GM21528 (cell line): ENCODE results near the gene GNS.

ENCODE experiments used
- ATAC-seq: cut with Tn5 transposase; IDR thresholded peaks from one replicate; pipeline ENCODE4 v1.9.1; 2021; ENCODE audit warnings: mild to moderate bottlenecking, moderate library complexity; ENCODE audit not compliant: unreplicated experiment, low FRiP score

GNS gene

GRCh38 chr12:64681200-64682052 lies 77.8 kb downstream of the GNS start:
- ATAC-seq = no peak

GRCh38 chr12:64680235-64680634 lies 79.0 kb downstream of the GNS start:
- ATAC-seq = no peak

DNA sequence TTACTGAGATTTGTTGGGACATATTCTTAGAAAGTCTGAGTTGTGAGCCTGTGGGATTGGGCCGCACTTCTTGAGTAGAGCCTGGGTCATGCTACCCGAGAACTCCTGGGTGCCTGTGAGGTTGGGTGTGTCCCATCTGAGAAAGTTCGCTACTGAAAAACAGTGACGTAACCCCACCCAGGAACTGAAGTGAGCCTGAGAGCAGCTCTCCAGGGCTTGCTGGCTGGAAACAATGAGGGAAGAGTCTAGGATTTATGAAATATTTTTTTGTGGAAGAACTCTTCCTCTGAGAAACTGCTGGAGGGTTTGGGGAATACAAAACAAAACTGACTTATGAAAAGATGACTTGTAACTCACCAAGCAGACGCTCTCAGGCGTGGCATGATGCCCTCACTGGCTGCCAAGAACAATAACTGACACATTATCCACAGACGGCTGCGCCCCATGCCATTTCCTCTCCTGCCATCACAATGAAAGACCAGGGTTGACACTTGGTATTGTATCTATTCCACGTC lies 79.7 kb downstream of the GNS start:
- no peak for ATAC-seq

DNA sequence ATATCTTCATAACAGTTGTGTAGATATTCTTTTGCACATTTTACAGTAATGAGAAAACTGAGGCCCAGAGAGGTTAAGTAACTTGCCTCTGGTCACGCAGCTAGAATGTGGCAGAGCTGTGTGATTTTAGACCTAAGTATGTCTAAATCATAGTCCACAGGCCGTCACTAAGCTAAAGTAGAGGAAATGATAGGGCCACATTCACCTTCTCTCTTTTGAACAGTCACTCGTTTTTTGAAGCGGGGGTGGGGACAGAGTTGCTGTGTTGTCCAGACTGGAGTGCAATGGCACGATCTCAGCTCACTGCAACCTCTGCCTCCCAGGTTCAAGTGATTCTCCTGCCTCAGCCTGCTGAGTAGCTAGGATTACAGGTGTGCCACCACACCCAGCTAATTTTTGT lies 80.4 kb downstream of the GNS start:
- no peak for ATAC-seq

- ATAC-seq = no peak
Measured at GRCh38 chr12:64678248-64678647, 81.0 kb downstream of the GNS start.

DNA sequence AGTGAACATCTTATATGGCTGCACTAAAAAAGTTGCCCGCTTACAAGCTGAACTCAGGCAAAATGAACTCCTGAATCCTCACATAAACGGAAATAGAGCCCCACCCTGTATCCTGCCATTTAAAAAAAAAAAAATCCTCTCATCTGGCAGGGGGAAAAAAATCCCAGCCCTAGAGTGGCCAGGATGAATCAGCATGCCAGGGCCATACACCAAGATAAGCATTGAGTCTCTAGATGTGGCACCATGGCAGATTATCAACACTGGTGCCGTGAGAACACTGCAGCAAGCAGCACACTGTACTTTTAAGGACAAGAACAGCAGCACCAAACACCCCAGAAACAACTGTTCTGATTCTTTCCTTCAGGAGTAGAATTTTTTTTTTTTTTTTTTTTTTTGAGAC lies 83.4 kb downstream of the GNS start:
- no peak for ATAC-seq

- ATAC-seq = no peak
Measured at GRCh38 chr12:64674367-64674922, 84.8 kb downstream of the GNS start.

- ATAC-seq = no peak
Measured at GRCh38 chr12:64673490-64674169, 85.6 kb downstream of the GNS start.

- no peak for ATAC-seq
Measured at GRCh38 chr12:64672925-64673409, 86.2 kb downstream of the GNS start.

DNA sequence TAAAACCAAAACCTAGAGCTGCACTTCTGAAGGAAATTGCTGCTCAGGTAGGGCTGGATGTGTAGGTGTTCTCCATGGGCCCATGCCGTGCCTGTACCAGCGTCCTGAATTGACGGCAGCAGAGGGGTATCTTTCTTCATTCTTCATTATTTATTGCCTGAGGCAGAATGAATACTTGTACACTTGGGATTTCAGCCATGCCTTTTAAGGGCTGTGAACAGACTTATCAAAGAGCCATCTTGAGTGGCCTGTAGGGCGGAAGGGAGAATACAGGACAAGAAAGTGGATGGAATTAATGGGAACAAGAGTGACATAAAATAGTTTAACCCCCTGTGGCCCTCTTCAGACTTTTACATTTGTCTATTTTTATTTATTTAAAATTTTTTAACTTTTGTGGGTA lies 87.5 kb downstream of the GNS start:
- ATAC-seq = no peak

DNA sequence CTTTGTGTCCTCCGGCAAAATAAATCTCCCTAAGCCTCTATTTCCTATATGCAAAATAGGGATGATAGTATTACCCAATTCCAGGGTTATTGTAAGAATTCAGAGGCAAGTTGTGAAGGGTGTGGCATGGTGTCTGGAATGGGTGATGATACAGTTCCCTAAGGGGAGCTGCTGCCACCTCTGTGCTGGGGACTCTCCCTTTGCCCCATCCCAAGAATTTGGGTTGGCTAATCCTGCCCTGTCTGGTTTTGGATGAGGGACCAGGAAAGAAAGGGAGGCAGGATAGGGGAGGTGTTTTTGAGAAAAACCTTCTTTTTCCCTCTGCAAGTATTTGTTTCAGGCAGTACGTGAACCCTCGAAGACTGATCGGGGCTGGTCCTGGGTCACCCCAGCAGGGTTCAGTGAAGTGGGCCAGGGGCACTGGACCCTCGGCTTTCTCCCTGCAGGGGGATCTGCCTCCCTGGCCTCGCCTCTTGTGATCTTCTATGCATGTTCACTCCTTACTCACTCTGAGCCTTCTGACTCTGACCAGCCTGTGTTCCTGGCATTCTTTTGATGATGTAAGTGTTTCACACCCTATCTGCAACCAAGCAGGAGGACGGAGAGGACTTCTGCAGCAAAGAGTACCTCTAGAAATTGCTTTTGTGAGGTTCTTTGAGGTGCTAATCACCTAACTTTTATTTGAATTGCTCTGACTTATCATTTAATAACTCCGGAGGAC lies 88.1 kb downstream of the GNS start:
- ATAC-seq = no peak

- ATAC-seq = no peak
Measured at GRCh38 chr12:64670019-64670418, 89.2 kb downstream of the GNS start.

DNA sequence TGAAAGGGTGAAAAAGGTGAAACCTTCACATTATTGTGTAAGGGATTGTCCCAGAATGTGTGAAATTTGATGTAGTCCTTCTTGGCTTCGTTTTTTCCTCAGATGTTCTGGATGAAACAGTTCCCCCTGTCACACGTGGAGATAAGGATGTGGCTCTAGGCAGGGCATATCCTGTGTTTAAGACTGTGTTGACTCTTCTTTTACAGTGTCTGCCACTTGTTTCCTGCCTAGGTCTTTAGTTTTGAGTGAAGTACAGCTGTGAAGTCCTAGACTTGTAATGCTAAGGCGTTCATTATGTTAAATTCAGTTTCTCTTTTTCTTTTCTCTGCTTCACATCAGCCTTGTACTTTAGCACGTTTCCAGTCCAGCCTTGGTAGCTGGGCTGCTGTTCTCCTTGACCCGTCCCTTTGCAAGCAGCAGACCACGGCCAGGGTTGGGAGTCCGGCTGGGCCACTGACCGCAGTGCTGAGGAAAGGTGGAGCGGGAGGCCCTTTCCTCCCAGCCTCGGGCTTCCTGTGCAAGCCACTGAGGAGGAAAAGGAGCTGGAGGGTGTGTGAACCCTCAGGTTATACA lies 89.8 kb downstream of the GNS start:
- peak; percentile 82 for ATAC-seq

DNA sequence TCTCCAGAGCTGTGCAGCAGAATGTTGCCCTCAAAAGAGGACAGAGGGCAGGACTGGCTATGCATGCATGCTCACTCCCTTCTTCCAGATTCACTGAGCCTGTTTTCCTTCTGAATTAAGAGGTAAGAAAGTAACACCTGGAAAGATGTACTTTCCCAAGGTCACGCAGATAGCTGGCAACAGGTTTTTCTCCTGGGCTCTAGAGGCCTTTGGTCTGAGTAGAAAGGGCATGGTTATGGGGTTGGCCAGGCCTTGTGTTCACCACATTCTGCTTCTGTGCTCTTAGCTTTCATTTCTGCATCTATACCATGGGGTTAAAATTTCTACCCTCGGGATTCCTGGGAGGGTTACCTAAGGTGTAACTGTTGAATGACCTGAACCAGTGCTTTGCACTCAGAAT lies 91.4 kb downstream of the GNS start:
- no peak for ATAC-seq

- ATAC-seq = peak; percentile 25
Measured at GRCh38 chr12:64666054-64666914, 92.9 kb downstream of the GNS start.

DNA sequence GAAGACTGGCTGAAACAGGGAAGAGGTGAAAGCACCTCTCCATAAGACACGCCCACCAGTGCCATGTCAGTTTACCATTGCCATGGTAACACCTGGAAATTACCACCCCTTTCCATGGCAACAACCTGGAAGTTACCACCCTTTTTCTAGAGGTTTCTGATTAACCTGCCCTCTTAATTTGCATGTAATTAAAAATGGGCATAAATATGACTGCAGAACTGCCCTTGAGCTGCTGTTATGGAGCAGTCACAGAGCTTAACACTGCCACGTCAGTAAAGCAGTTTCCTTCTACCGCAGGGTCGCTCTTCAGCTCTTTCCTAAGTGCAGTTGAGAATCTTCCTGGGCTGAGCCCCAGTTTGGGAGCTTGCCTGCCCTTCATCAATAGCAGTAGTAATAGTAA lies 93.7 kb downstream of the GNS start:
- peak; percentile 38 for ATAC-seq
